SK-N-DZ (cell line): ENCODE measurements around the gene L3MBTL3.
"Not testable (repeated sequence)": the region's sequence is repeated elsewhere in the genome, so short reads cannot be mapped to it uniquely, and the experiment has no call there.

ENCODE experiments used
- DNase-seq: peaks from one replicate; pipeline ENCODE4 v3.0.0-alpha.2; 2015; ENCODE audit warnings: low spot score

The L3MBTL3 gene

DNA sequence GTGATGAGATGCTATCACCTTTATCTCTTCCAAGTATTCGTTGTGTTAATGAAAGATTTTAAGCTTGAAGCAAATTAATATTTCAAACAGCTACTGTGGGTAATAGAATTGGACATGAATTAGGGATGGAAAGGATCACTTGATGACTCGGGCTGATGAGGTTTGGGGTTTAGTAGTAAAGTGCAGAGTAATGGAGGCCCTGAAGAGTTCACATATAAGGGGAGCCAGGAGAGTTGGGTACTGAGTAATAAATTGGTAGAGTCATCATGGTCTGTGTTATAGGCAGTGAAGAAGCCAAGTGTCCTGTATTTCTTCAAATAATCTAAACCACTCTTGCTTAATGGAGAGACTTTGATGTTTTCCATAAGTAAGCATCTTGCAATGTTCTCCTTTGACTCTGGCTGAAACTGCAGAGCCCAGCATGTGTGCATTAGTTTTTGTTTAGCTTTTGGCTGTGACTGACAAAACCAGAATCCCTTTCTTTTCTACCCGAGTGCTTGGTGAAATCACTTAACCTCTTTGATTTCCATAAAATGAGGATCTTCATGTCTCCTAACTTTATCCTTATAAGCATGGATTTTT lies 57.6 kb downstream of the L3MBTL3 start:
- no peak for DNase-seq

DNA sequence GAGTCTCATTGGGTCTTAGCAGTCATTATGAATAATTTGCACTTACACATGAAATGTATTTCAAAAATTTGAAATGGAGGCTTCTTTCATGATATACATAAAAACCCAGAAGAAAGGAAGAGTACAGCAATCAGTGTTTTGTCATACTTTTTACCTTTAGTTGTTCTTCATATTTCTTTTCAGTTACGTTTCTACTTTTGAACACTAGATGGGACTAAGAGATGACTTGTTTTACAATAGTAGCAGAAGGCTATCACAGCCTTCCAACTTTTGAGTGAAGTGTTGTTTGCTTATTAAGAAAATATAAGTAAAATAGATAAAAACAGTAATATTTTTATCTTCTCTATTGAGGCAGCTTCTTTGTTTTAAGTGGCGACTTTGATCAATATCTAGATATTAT lies 58.1 kb downstream of the L3MBTL3 start:
- no peak for DNase-seq

DNA sequence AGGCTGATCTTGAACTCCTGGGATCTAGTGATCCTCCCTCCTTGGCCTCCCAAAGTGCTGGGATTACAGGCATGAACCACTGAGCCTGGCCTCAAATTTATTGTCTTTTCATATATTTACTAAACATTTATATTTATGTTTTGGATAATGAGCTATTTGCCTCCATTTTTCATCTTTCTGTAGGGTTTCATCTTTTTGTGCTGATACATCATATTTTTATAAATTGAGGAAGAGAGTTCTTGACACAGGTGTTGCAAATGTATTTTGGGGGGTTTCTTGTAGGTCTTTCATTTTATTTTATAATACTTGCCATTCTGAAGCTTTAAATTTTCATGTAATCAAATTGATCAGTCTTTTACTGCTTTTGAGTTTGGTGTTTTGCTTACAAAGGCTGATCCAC lies 72.4 kb downstream of the L3MBTL3 start:
- no peak for DNase-seq

DNA sequence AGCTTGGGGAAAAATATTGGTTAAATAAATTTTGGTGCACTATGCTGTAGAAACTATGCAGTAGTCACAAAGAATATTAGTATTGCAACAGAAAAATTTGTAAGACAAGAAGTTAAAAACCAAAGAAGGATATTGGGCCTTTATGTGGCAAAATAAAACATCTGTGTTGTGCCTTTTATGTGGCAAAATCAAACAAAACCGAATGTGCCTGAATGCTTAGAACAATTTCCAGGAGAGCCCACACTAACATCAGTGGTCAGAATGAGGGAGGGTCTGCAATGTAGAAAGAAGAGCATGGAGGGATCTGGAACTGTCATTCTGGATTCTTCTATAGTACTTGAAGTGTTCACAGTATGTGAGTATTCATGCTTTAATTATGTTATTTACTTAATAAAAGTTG lies 75.2 kb downstream of the L3MBTL3 start:
- no peak for DNase-seq

DNA sequence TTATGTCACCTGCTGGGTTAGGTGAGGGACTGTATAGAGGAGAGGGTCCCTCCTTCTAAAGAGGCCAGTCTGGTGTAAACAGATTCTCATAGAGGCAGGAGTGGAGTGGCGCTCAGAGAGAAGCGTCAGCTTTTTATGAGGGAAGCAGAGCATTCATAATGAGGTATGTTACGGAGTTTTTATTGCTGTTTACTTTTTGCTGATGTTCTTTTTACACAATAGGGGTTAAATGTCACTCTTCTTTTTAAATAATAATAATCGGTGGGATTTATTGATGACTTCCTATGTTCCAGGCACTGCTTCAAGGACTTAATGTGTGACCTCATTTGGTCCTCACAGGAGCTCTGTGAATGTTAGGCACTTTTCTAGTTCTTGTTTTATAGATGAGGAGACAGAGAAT lies 79.9 kb downstream of the L3MBTL3 start:
- no peak for DNase-seq

DNA sequence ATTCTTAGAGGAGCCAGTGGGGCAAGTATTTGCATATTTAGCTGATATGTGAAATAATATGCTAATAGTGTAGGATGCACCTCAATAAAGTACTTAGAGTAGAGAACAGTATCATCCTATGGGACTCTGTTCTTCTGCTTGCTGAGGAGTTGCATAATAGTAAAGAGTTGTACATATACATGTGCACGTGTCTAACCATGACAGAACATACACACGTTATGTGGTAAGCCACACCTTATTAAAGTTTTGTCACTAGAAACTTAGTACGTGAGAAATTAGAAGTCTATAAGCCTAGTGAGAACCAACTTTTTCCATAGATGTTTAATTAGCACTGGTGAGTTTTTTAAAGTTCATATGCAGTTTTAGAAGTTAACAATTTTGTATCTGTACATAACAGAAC lies 80.7 kb downstream of the L3MBTL3 start:
- no peak for DNase-seq

DNA sequence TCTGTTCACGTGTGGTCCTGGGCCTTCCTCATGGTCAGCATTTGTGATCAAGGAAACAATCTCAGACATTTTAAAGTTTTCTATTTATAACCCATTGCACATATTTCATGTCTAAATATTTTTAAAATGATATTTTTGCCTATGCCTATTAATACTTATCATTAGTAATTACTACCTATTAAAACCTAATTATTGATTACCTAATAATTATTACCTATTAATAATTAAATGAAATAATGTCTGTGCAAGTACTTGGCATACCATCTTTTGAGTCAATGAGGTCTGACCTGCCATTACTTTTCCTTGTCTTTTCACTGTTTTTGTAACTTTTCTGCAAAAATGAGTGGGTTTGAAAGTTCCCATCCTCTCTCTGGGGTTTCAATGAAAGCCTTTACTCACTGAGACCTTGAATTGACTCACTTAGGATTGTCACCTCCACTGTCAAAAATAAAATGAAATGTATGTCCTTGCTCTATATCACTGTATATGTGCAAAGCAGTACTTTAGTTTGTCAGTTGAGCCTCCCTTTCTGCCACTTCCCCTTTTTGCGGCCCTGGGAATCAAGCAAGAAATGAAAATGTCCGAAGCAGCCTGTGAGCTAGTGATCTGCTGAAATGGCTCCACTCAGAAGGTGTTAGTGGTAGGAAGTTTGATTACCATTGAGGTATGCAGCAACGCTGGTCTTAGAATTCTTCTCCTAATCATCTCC lies 87.8 kb downstream of the L3MBTL3 start:
- DNase-seq = no peak

DNA sequence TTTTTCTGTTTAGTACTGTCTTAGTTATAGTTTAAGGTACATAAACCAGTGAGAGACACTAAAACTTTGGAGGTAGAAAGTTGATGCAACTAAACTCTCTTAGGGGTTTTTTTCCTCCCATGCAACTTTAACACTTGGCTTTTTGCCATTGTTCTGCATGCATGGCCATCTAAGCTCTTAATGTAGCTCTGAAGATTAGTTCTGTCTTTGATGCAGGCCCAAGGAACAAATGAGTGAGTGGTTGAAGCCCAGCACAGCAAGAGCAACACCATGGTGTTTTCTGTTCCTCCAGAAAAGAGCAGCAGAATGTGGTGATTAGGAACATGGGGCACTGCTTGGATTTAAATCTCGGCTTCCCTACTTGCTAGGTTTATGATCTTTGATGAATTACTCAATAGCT lies 89.3 kb downstream of the L3MBTL3 start:
- DNase-seq = no peak

DNA sequence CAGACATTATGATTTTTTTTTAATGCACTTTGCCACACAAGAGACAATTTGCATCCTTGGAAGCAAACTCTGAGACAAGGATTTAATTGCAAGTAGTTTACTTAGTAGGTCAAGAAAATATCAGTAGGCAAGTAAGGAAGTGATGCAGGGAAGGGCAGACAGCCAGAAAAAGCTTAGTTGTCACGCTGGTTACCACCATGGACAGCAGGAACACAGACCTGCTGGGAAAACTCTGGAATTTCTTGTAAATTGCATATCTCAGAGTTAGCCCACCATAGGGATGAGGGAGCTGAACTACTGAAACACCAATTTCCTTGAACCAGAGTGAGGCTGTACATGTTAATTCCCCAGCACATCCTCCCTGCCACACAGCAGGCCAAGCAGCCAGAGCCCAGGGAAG lies 92.7 kb downstream of the L3MBTL3 start:
- no peak for DNase-seq

DNA sequence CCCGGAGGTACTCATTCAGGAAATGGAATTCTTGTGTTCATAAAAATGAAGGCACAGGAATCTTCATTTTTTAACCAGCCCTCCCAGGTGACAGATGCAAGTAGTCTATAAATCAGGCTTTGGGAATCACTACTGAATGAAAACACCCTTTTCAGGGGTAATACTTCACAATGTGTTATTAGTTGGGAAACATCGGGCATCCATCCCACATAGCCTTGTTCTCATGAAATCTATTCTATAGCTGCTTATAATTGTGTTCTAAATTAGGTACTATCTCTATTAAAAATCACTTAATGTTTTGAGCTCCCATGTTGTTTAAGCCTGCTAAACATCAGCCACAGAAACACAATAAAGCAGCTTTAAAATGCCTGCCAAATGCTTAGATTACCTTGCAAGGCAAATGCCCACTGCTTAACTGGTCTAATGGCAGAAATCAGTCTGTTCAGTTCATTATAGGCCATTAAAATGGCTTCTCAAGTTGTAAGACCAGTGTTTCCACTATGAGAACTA lies 94.9 kb downstream of the L3MBTL3 start:
- DNase-seq = no peak

DNA sequence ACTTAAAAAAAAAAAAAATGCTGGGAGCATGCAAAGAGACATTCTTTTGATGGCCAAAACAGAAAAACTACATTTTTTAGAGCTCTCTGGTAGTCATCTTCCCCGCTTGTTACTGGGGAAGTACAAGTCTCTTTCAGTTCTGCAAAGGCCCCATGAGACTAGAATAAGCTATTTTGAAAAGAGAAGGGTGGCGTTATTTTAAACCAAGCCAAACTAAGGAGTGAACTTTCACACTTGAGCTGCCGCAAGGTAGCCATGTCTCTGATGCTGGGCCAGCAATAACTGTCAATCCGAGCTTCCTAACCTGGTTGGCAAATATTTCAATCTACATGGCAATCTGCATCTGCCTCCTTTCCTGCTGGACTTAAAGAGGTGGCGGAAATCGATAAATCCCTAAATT lies 96.7 kb downstream of the L3MBTL3 start:
- DNase-seq = no peak

DNA sequence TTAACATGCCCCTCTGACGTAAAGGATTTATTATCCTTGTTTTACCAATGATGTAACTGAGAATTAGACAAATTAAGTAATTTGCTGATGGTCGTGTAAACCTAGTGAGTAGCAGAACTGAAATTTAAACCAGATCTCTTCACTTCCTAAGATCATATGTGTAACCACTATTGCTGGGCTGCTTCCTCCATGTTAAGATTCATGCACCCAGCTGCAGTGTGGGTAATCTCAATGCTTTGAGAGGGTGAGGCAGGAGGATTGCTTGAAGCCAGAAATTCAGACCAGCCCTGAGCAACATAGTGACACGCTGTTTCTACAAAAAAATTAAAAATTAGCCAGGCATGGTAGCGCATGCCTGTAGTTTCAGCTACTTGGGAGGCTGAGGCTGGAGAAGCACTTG lies 97.9 kb downstream of the L3MBTL3 start:
- DNase-seq = no peak

DNA sequence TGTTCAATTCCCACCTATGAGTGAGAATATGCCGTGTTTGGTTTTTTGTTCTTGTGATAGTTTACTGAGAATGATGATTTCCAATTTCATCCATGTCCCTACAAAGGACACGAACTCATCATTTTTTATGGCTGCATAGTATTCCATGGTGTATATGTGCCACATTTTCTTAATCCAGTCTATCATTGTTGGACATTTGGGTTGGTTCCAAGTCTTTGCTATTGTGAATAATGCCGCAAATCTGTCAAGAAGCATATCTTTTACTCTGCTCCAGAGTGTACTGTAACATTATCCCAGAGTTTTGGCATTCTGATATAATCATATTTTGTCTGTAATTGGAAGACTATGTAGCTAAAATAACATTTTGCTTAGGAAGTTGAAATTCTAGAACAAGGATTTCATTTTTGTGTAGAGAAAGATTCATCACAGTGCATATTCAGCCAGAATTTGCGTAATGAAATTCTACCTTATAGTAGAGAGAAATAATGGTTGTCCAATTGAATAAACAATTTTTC lies 98.9 kb downstream of the L3MBTL3 start:
- not testable (repeated sequence) for DNase-seq

DNA sequence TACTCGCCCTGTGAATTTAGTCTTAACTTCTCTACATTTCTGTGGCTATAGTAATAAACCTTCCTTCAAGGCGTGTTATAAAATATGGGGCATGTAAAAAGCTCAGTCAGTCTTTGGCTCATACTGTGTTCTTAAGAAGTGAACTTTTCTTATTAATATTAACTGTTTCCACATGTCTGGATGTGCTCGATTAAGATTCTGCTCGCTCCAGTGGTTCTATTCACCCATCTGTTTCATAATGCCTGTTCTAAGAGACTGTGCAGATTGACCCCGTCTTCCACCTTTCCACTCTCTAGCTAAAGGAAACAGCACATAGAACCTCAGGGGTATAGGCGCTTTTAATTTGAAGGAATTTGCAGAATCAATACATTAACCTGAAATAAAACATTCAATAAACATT lies 99.9 kb downstream of the L3MBTL3 start:
- DNase-seq = no peak

DNA sequence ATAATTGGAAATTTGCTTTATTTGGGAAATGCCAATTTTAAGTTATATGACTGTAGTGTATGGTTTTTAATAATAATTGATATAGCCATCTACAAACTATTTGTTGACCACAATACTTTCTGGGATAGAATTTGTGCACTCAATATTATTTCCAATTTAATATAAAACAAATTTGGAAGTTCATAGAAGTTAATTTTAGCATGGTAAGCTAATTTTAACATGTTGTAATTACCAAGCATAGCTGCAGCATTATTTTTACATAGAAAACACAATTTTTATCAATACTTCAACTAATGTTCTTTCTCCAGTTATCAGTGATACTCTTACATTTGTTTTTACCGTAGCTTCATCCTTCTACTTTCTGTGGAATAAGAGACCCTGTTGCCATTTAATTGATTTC lies 100.8 kb downstream of the L3MBTL3 start:
- no peak for DNase-seq

DNA sequence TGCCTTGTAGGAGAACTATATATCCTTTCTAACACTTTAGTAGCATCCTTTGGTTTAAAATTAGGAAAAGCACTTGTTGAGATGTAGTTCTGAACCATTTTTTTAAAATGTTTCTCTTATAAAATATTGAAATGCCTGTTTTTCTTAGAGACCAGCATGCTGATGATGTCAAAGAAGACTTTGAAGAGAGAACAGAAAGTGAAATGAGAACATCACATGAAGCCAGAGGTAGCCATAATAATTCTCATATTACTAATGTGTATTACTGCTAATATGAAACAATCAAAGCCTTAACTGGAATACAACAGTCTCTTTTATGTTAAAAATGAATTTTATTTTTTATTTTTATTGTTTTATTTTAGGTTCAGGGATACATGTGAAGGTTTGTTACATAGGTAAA lies 102.3 kb downstream of the L3MBTL3 start:
- no peak for DNase-seq

DNA sequence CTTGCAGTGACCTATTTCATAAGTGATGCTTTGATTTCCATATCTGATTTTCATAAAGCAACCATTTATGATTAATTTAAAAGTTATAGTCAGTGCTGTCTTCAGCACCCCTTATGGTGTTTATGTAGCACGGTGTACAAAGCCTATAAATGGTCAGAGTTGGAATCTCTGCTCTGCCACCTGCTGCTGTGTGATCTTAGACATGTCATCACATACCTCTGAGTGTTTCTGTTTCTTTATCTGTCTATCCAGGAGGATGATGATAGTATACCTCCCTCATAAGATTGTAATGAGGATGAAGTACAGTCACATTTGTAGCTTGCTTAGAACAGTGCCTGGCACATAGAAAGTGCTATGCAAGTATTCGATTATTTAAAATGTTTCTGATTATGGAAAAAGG lies 103.9 kb downstream of the L3MBTL3 start:
- DNase-seq = no peak

DNA sequence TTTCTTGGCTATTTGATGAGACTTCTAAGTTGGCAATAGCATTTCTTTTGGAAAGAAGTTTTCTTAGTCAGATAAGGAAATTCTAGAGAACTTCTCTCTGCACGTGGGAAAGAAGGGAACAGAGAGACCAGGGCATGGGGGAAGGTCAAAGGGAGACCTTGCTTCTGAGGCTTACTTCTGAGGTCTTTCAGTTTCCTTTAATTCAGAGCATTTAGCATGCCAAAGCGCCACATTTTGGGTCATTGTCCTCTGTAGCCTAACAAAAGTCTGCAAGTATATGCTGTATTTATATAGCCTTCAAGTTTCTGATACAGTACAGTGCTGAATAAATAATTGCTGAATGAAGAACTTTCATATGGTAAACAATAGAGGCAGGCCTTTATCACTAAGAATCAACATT lies 108.8 kb downstream of the L3MBTL3 start:
- DNase-seq = no peak

DNA sequence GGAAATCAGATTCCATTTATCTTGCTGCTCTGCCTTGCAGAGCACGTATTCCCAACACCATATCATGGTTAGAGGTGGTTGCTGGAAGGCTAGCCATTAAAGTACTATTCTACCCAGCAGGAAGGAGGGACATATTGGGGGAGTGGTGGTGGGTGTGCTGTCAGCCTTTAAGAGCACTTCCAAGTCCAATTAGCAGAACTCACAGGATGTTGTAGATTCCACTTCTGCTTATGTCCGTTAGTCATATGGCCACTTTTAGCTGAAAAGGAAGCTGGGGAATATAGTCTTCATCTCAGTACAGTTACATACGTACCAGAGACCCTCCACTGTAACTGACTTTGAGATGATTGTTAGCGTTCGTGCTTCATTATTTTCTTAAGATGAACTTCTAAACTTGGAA lies 109.9 kb downstream of the L3MBTL3 start:
- no peak for DNase-seq

DNA sequence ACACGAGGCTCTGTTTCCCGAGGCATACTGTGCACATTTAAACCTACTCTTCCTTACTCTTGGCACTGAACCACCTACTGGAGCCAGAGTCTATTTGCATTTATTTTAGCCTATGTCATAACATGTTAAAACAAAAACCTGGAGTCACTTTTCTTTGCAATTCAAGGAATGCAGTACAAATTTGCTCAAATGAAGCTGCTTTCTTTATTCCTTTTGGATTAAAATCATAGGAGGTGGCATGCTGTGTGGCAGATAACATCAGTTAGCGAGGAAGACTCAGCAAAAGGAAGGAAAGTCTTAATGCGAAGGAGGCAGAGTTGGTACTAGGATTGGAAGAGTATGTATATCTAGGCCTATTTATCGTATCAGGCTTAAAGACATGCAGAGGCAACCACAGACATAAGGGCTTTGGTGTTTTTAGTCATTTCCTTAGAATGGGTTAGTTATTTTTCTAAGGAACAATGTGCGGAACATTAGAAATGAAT lies 111.4 kb downstream of the L3MBTL3 start:
- no peak for DNase-seq

DNA sequence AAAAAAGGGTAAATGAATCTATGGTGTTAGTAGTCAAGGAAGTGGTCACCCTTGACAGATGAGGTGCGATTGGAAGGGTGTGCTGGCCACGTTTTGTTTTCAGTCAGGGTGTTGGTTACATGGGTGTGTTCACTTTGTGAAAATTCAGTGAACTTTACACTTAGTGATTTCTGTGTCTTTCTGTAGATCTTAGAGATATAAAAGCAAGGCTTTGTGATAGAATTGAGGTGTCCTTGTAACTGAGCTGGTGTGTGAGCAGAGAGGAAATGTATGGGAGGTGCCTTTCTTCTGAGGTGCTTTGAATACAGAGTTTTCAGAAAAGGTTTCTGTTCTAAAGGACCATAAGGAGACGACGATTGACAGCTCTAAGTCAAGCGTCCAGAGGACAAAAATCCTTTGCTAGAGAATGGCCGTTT lies 113.9 kb downstream of the L3MBTL3 start:
- no peak for DNase-seq

DNA sequence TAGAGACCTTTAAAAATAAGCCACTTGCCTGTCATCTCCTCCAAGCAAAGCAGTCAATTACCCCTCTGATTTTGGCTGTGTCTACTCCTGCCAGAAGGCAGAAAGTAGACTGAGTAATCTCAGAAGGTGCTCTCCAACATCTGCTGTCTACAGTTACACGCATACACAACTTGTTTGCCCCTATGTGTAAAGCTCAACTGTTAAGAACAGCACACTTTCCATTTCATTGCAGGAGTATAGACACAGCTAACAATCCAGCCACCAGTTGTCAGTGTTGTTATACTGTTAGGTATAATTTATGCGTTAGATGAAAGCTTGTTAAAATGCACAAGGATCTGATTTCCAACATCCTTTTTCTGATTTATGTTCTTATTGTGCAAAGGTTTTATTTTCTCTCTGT lies 116.2 kb downstream of the L3MBTL3 start:
- DNase-seq = no peak

DNA sequence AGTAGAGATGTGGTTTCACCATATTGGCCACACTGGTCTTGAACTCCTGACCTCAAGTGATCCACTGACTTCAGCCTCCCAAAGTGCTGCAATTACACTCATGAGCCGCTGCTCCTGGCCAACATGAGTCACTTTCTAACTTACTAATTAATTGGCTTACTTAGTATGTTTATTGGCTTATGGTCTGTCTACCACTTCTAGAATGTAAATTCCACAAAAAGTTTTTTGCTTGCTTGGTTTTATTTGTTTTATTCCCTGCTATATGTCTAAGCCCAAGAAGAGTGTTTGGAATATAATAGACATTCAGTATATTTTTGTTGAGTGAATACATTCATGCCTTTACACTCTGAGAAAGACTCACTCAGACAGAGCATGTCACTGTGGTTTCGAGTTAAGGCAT lies 118.4 kb downstream of the L3MBTL3 start:
- no peak for DNase-seq
